Trophoblast cell (in vitro differentiated cells and primary cell): ENCODE measurements around the gene SCARB2.

Experiments used
- DNase-seq, 2 donors: peaks; one replicate each; pipeline ENCODE4 v3.0.0-alpha.2; 2016
- H2AFZ ChIP-seq: 2 replicates; pipeline ENCODE4 v1.6.1; 2013; ENCODE audit warnings: low read length, moderate library complexity, mild to moderate bottlenecking; ENCODE audit not compliant: insufficient read depth, poor library complexity
- H2AK5ac ChIP-seq: 2 replicates; pipeline ENCODE4 v1.6.1; 2013; ENCODE audit warnings: mild to moderate bottlenecking, low read length
- H2BK120ac ChIP-seq: 2 replicates; pipeline ENCODE4 v1.6.1; 2013; ENCODE audit warnings: low read length, mild to moderate bottlenecking, moderate library complexity; ENCODE audit not compliant: insufficient read depth, poor library complexity
- H2BK12ac ChIP-seq: 2 replicates; pipeline ENCODE4 v1.6.1; 2013; ENCODE audit warnings: mild to moderate bottlenecking, low read length, moderate library complexity
- H2BK5ac ChIP-seq: 2 replicates; pipeline ENCODE4 v1.6.1; 2013; ENCODE audit warnings: low read length, low read depth, moderate library complexity, mild to moderate bottlenecking; ENCODE audit not compliant: poor library complexity
- H3K14ac ChIP-seq: 2 replicates; pipeline ENCODE4 v1.6.1; 2013; ENCODE audit warnings: mild to moderate bottlenecking, low read length
- H3K18ac ChIP-seq: 2 replicates; pipeline ENCODE4 v1.6.1; 2013; ENCODE audit warnings: mild to moderate bottlenecking, low read length
- H3K23ac ChIP-seq: 2 replicates; pipeline ENCODE4 v1.6.1; 2013; ENCODE audit warnings: low read length
- H3K27ac ChIP-seq: 2 replicates; pipeline ENCODE4 v1.5.1; 2013; ENCODE audit warnings: low read depth, mild to moderate bottlenecking, inconsistent platforms, low read length, moderate library complexity
- H3K27me3 ChIP-seq: 2 replicates; pipeline ENCODE4 v1.6.1; 2013; ENCODE audit warnings: inconsistent platforms, mild to moderate bottlenecking, low read length, moderate library complexity; ENCODE audit not compliant: insufficient read depth
- H3K36me3 ChIP-seq, 2 experiments: 1 replicate in 1 of 2; 2 replicates in 1 of 2; pipeline ENCODE4 v1.6.1; 2013; ENCODE audit warnings: low read length in 2 of 2, mild to moderate bottlenecking in 2 of 2, moderate library complexity in 1 of 2; ENCODE audit not compliant: insufficient read depth in 2 of 2, control insufficient read depth in 1 of 2
- H3K4ac ChIP-seq: 2 replicates; pipeline ENCODE4 v1.6.1; 2013; ENCODE audit warnings: low read depth, mild to moderate bottlenecking, low read length, moderate library complexity
- H3K4me1 ChIP-seq, 2 experiments: 1 replicate in 1 of 2; 2 replicates in 1 of 2; pipeline ENCODE4 v1.6.1; 2013; ENCODE audit warnings: low read length in 2 of 2, mild to moderate bottlenecking in 2 of 2, moderate library complexity in 1 of 2; ENCODE audit not compliant: insufficient read depth in 2 of 2, control insufficient read depth in 1 of 2
- H3K4me2 ChIP-seq: 2 replicates; pipeline ENCODE4 v1.6.1; 2013; ENCODE audit warnings: inconsistent platforms, mild to moderate bottlenecking, low read length, moderate library complexity
- H3K4me3 ChIP-seq: 2 replicates; pipeline ENCODE4 v1.5.1; 2013; ENCODE audit warnings: mild to moderate bottlenecking, low read depth, low read length, inconsistent platforms
- H3K79me1 ChIP-seq: one replicate; pipeline ENCODE4 v1.6.1; 2013; ENCODE audit warnings: low read length
- H3K79me2 ChIP-seq: 2 replicates; pipeline ENCODE4 v1.6.1; 2013; ENCODE audit warnings: low read length, mild to moderate bottlenecking; ENCODE audit not compliant: control insufficient read depth, insufficient read depth, poor library complexity
- H3K9ac ChIP-seq: 2 replicates; pipeline ENCODE4 v1.6.1; 2013; ENCODE audit warnings: mild to moderate bottlenecking, low read length
- H3K9me3 ChIP-seq: 2 replicates; pipeline ENCODE4 v1.6.1; 2013; ENCODE audit warnings: low read depth, mild to moderate bottlenecking, control low read depth, inconsistent platforms, low read length; ENCODE audit not compliant: insufficient read depth
- H4K12ac ChIP-seq: 2 replicates; pipeline ENCODE4 v1.6.1; 2013; ENCODE audit warnings: low read depth, mild to moderate bottlenecking, low read length, moderate library complexity
- H4K8ac ChIP-seq: 2 replicates; pipeline ENCODE4 v1.6.1; 2013; ENCODE audit warnings: low read depth, mild to moderate bottlenecking, low read length, moderate library complexity
- H4K91ac ChIP-seq: one replicate; pipeline ENCODE4 v1.6.1; 2013; ENCODE audit warnings: low read depth, mild to moderate bottlenecking, low read length, moderate library complexity
- WGBS: extraction: QIAGEN DNeasy Blood & Tissue Kit; methylation state at CpG from one replicate; pipeline ENCODE4 v1.1.7; 2013; ENCODE audit warnings: missing lambda C conversion rate; ENCODE audit not compliant: insufficient read length, insufficient coverage; ENCODE audit errors: extremely low coverage; 5-methylcytosine and 5-hydroxymethylcytosine counted together

SCARB2 gene

DNA sequence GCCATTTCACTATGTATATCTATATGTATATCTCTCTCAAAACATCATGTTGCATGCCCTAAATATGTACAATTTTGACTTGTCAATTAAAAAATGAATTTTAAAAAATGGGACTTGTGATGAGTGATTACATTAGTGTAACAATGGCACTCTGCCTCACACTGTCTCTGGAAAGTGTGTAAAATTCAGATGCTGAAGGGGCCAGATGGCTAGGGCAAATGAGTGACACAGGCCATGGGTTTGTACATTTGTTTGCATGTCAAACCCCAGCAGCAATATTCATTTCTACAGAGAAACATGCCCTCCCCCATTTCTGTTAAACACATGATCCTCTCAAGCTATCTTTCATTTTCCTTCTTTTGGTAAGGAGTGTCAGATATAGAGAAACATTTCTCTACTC lies 8.1 kb downstream of the SCARB2 start:
- Histone ChIP-seq H3K4me3 (no peak overlapping the region), H3K23ac (no peak overlapping the region), H2BK120ac (no peak overlapping the region), H3K36me3 (no peaks in the 10 kb centered on the region), H2BK12ac (no peak overlapping the region), H3K79me1 (no peaks in the 10 kb centered on the region), H3K27me3 (no peaks in the 10 kb centered on the region), H3K18ac (no peak overlapping the region), H3K9me3 (no peaks in the 10 kb centered on the region), H3K79me2 (no peaks in the 10 kb centered on the region), H3K4me2 (no peak overlapping the region), H4K8ac (no peak overlapping the region), H3K9ac (no peak overlapping the region), H4K91ac (no peak overlapping the region), H3K4me1 (peaks cover 0 to 2% of the 10 kb centered on the region in 2 experiments), H3K4ac (no peak overlapping the region), H2BK5ac (no peak overlapping the region), H4K12ac (no peak overlapping the region), H3K27ac (no peak overlapping the region), H2AK5ac (no peak overlapping the region), H3K14ac (no peak overlapping the region), H2AFZ (no peak overlapping the region)
- DNase-seq = no peak

DNA sequence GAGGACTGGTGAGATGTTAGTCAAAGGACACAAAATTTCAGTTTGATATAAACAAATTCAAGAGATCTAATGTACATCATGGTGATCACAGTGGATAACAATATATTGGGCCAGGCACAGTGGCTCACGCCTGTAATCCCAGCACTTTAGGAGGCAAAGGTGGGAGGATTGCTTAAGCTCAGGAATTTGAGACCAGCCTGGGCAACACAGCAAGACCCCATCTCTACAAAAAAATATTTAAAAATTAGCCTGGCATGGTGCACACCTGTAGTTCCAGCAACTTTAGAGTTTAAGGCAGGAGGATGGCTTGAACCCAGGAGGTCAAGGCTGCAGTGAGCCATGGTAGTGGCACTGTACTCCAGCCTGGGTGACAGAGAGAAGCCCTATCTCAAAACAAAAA lies 8.7 kb downstream of the SCARB2 start:
- Histone ChIP-seq H2BK5ac (no peak overlapping the region), H3K27ac (no peak overlapping the region), H2BK120ac (no peak overlapping the region), H3K79me2 (no peaks in the 10 kb centered on the region), H2AFZ (no peak overlapping the region), H4K91ac (no peak overlapping the region), H2AK5ac (no peak overlapping the region), H3K9ac (no peak overlapping the region), H3K4me2 (no peak overlapping the region), H3K4ac (no peak overlapping the region), H3K27me3 (no peaks in the 10 kb centered on the region), H3K36me3 (no peaks in the 10 kb centered on the region), H2BK12ac (no peak overlapping the region), H3K79me1 (no peaks in the 10 kb centered on the region), H4K12ac (no peak overlapping the region), H3K18ac (no peak overlapping the region), H3K9me3 (no peaks in the 10 kb centered on the region), H3K4me1 (peaks cover 0 to 2% of the 10 kb centered on the region in 2 experiments), H4K8ac (no peak overlapping the region), H3K4me3 (no peak overlapping the region), H3K14ac (no peak overlapping the region), H3K23ac (no peak overlapping the region)
- WGBS = no CpG with 5 or more reads among the region's 1 CpG
- DNase-seq = no peak

GRCh38 chr4:76203541-76203940 lies 10.1 kb downstream of the SCARB2 start:
- Histone ChIP-seq H3K79me1 (no peaks in the 10 kb centered on the region), H3K18ac (no peak overlapping the region), H3K4me3 (no peak overlapping the region), H2AFZ (no peak overlapping the region), H4K12ac (no peak overlapping the region), H3K4ac (no peak overlapping the region), H3K36me3 (no peaks in the 10 kb centered on the region), H4K91ac (no peak overlapping the region), H3K27ac (no peak overlapping the region), H2AK5ac (no peak overlapping the region), H3K4me2 (no peak overlapping the region), H2BK120ac (no peak overlapping the region), H3K79me2 (no peaks in the 10 kb centered on the region), H2BK5ac (no peak overlapping the region), H3K14ac (no peak overlapping the region), H3K23ac (no peak overlapping the region), H3K4me1 (peaks cover 0 to 2% of the 10 kb centered on the region in 2 experiments), H3K9me3 (no peaks in the 10 kb centered on the region), H4K8ac (no peak overlapping the region), H3K27me3 (no peaks in the 10 kb centered on the region), H2BK12ac (no peak overlapping the region), H3K9ac (no peak overlapping the region)
- DNase-seq = no peak
- WGBS = no CpG with 5 or more reads among the region's 4 CpGs

GRCh38 chr4:76201276-76201675 lies 12.3 kb downstream of the SCARB2 start:
- Histone ChIP-seq H3K27ac (no peak overlapping the region), H2BK5ac (no peak overlapping the region), H3K4ac (no peak overlapping the region), H3K79me2 (no peaks in the 10 kb centered on the region), H3K79me1 (no peaks in the 10 kb centered on the region), H2AFZ (no peak overlapping the region), H3K9ac (no peak overlapping the region), H3K4me2 (no peak overlapping the region), H3K4me3 (no peak overlapping the region), H4K12ac (no peak overlapping the region), H4K91ac (no peak overlapping the region), H2BK120ac (no peak overlapping the region), H3K14ac (no peak overlapping the region), H2AK5ac (no peak overlapping the region), H2BK12ac (no peak overlapping the region), H3K23ac (no peak overlapping the region), H3K9me3 (no peaks in the 10 kb centered on the region), H3K27me3 (no peaks in the 10 kb centered on the region), H3K4me1 (peaks cover 0 to 2% of the 10 kb centered on the region in 2 experiments), H4K8ac (no peak overlapping the region), H3K18ac (no peak overlapping the region), H3K36me3 (peaks cover 0 to 2% of the 10 kb centered on the region in 2 experiments)
- no CpG with 5 or more reads among the region's 4 CpGs for WGBS
- no peak for DNase-seq
